GM04504 (cell line): ENCODE data around the gene NOX1.
"Not testable (repeated sequence)": the region's sequence is repeated elsewhere in the genome, so short reads cannot be mapped to it uniquely, and the experiment has no call there.

Experiments
- DNase-seq: peaks from one replicate; pipeline ENCODE4 v3.0.0-alpha.2; 2012; ENCODE audit warnings: low read depth

The NOX1 gene

GRCh38 chrX:100819534-100819836 lies 54.7 kb downstream of the NOX1 start:
- no peak for DNase-seq

DNA sequence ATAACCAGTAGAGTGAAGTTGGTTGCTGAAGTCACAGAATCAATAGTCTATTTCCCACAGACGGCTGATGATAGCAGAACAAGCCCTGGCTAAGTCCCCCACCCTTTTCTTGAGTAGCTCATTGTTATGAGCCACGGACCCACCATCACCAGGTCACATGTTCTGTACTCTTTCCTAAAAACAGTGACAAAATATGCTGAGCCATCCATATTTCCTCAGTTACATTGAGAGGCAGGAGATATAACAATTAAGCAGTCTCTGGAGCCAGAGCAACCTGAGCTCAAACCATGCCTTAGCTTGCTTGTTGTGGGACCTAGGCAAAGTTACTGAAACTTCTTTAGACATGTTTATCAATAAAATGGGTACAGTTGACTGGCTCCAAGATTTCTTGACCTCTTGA lies 56.8 kb downstream of the NOX1 start:
- no peak for DNase-seq

- no peak for DNase-seq
These were observed 61.7 kb downstream of the NOX1 start for GRCh38 chrX:100812216-100813158.

DNA sequence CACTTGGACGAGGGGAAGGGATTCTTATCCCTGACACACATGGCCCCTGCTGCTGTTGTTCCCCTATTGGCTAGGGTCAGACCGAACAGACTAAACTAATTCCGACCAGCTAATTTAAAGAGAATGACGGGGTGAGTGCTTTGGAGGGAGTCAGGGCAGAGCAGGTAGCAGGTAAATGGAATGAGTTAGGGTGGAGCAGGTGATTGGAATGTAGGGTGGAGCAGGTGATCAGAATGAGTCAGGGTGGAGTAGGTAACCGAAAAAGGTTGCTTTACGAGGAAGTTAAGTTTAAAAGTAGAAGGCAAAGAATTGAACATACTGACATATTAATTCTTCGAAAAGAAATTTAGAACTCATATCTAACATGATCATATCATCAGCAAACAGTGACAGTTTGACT lies 65.9 kb downstream of the NOX1 start:
- not testable (repeated sequence) for DNase-seq

DNA sequence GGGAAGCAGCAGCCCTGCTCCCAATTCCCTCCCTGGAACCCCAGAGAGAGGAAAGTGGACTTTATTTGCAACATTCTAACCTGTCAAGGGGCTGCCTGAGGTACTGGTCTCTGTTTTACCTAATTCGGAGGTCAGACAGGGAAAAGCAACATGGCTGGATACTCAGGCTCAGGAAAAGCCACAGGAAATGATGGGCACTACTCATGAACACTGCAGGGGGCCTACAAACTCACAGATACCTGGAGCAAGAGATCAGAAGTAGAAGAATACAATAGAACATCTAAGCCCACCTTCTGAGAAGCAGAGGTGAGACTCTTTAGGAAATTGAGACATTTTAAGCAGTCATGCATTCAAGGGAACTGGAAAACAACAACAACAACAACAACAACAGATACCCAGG lies 69.4 kb downstream of the NOX1 start:
- DNase-seq, result no peak

DNA sequence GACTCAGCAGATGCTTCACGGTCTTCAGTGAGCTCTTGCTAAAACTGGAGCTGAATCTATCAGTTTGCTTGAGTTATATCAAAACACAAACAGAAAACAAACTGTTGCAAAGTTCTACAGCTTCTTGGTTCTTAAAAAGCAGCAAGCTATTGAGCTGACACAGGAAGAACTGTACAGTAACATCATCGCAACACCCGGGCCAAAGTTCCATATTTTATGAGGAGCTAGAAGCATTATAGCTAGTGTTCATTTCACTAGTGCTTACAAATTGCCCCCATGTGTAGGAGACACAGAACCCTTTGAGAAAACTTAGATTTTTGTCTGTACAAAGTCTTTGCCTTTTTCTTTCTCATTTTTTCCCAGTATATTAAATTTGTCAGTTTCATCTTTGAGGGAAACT lies 71.3 kb downstream of the NOX1 start:
- DNase-seq, result no peak

GRCh38 chrX:100798484-100799214 lies 75.5 kb downstream of the NOX1 start:
- DNase-seq, result no peak

DNA sequence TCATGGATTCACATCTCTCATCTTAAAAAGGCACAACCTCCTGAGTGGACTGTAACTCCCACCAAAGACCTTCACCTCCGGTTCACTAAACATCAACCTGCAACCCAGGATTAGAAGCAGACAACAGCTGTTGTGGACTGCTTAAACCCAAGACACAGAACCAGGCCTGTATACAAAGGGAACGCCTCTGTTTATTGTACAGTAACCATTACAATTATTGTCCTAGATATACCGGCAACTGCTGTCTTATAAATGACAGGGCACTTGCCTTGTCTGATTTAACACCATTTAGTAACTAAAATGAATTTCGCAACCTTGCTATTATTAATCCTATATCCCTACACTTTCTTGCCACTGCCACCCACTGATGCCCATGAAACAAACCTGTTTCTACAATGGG lies 76.8 kb downstream of the NOX1 start:
- no peak for DNase-seq

DNA sequence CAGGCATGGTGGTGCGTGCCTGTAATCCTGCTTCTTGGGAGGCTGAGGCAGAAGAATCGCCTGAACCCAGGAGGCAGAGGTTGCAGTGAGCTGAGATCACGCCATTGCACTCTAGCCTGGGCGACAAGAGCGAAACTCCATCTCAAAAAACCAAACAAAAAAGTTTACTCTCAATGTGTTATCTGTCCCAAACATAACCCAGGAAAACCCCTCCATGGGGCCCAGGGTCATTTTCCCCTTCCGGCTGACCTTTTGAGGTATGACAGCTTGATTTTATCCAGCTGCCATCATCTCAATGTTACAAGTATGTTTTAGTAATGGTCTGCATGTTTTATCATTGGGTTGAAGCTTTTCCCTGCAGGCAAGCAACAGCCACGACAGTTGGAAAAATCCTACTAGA lies 77.8 kb downstream of the NOX1 start:
- not testable (repeated sequence) for DNase-seq
